AG04449 (cell line): ENCODE data around the gene AADACL4.

ENCODE experiments used
- CTCF ChIA-PET: fragments of 350-600 bp; formaldehyde crosslinking; extraction: SDS; loops from one replicate; lab custom pipeline; 2021; ENCODE audit warnings: antibody characterized with exemption; lab: Yijun Ruan, JAX
- POLR2A ChIA-PET: fragments of 400-600, 350-600 bp; formaldehyde crosslinking; extraction: SDS; loops from one replicate; lab custom pipeline; 2020; ENCODE audit warnings: antibody characterized with exemption, inconsistent platforms; lab: Yijun Ruan, JAX
- DNase-seq: peaks from one replicate; pipeline ENCODE4 v3.0.0-alpha.2; 2010; ENCODE audit warnings: low read depth, low spot score
- H3K4me3 ChIP-seq: 2 replicates; pipeline ENCODE4 v1.5.1; 2011; ENCODE audit warnings: low read depth, mild to moderate bottlenecking, control low read depth, low read length
- TF ChIP-seq, protein P1 (sequence below): IDR thresholded peaks from one replicate; pipeline ENCODE4 v1.5.1; 2011; ENCODE audit warnings: mild to moderate bottlenecking, moderate library complexity, low read length, control low read depth, inconsistent platforms; ENCODE audit not compliant: insufficient read depth; ENCODE audit errors: missing control alignments

The AADACL4 gene

GRCh38 chr1:12597792-12598191 lies 46.1 kb upstream of the AADACL4 start:
- no peak for DNase-seq
- no peak overlapping the region for H3K4me3 ChIP-seq
- ChIA-PET CTCF (interaction anchor here (0.7 to 3.2 kb wide), 5 partner anchors 14 to 283 kb away, joined by 3 to 14 read pairs (median 3); no protein-coding TSS in a partner anchor), POLR2A (no interaction called here)
- TF ChIP-seq, protein P1, sequence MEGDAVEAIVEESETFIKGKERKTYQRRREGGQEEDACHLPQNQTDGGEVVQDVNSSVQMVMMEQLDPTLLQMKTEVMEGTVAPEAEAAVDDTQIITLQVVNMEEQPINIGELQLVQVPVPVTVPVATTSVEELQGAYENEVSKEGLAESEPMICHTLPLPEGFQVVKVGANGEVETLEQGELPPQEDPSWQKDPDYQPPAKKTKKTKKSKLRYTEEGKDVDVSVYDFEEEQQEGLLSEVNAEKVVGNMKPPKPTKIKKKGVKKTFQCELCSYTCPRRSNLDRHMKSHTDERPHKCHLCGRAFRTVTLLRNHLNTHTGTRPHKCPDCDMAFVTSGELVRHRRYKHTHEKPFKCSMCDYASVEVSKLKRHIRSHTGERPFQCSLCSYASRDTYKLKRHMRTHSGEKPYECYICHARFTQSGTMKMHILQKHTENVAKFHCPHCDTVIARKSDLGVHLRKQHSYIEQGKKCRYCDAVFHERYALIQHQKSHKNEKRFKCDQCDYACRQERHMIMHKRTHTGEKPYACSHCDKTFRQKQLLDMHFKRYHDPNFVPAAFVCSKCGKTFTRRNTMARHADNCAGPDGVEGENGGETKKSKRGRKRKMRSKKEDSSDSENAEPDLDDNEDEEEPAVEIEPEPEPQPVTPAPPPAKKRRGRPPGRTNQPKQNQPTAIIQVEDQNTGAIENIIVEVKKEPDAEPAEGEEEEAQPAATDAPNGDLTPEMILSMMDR = no peak

DNA sequence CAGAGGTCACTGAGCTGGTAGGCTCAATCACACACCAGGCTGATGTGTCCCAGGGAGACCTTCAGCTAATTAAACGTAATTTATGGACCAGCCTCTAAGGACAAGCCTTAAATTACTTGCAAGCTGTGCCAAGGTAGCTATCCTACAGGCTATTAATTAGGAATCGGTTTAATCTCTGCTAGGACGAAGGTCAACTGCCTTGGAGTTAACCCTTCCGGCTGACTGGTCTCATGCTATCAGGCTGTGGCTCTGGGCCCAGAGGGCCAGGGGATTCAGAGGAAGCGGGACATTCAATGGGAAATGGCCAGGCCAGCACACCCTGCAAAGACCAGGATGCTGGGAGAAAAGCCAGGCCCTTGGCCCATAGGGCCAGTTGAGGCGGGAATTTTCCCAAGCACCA lies 44.9 kb upstream of the AADACL4 start:
- ChIA-PET CTCF (interaction anchor here (1.1 to 3.2 kb wide), 5 partner anchors 13 to 284 kb away, joined by 3 to 14 read pairs (median 3); no protein-coding TSS in a partner anchor), POLR2A (no interaction called here)
- DNase-seq = no peak
- no peak overlapping the region for H3K4me3 ChIP-seq
- TF ChIP-seq, protein P1 = no peak

DNA sequence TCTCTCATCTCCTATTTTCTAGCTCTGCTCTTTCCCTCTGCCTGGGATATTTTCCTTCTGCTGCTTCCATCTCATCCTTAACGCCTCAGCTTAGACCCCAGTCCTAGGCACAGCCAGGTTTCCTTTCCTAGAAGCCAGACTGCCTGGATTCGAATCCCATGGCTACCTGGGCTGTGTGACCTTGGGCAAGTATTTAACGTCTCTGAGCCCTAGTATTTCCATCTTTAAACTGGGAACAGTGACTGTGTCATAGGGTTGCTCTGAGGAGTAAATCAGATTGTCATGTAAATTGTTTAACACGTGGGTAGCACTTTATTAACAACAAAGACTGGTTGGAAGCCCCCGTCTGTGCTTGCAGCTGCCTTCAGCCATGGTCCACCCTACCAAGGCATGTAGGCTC lies 44.2 kb upstream of the AADACL4 start:
- TF ChIP-seq, protein P1 = no peak
- POLR2A ChIA-PET = no interaction called here
- CTCF ChIA-PET = interaction anchor here (1.4 to 3.2 kb wide), 2 partner anchors 12 to 145 kb away, joined by 3 to 14 read pairs; no protein-coding TSS in a partner anchor
- DNase-seq = no peak
- H3K4me3 ChIP-seq = no peak overlapping the region

GRCh38 chr1:12600335-12600734 lies 43.5 kb upstream of the AADACL4 start:
- no peak overlapping the region for H3K4me3 ChIP-seq
- TF ChIP-seq, protein P1 = no peak
- CTCF ChIA-PET = interaction anchor here (1.4 to 2.4 kb wide), 3 partner anchors 12 to 145 kb away, joined by 3 to 9 read pairs (median 9); partner anchors contain the start of gene DHRS3
- POLR2A ChIA-PET = no interaction called here
- DNase-seq = no peak

- POLR2A ChIA-PET = no interaction called here
These were observed 42.8 kb upstream of the AADACL4 start for GRCh38 chr1:12600880-12601633.

More at GRCh38 chr1:12600880-12601633, 42.8 kb upstream of the AADACL4 start:
- DNase-seq = no peak
- CTCF ChIA-PET = interaction anchor here (0.7 to 2.4 kb wide), 5 partner anchors 9 to 19 kb away, joined by 3 to 9 read pairs (median 9); partner anchors contain the start of gene DHRS3
- TF ChIP-seq, protein P1 = peak; percentile 24
- H3K4me3 ChIP-seq = no peak overlapping the region
